HepG2 (cell line): ENCODE data around the gene ABHD12. TPM values are rescaled to one million over a fixed set of nuclear protein-coding genes. Genes with fewer than 3 reads are reported as not detected.

Source experiments
- ATAC-seq: fragments of 200-7000 bp; cut with Tn5 transposase; 3 replicates; pipeline ENCODE4 v1.9.1; 2020; ENCODE audit warnings: mild to moderate bottlenecking, moderate library complexity
- BruUV-seq: library from RNA; stranded (reverse); fragments of 400-500 nt; replicated peaks from 2 replicates; lab custom pipeline; 2021; lab: Mats Ljungman, UMichigan
- CTCF ChIA-PET: fragments of 300-600 bp; formaldehyde crosslinking; extraction: SDS; loops from one replicate; lab custom pipeline; 2021; ENCODE audit warnings: low total read pairs, inconsistent platforms, low intra/inter-chr PET ratio; lab: Yijun Ruan, JAX
- POLR2A ChIA-PET: fragments of 350-600 bp; sonication (Branson Sonifier 250); formaldehyde crosslinking; loops from one replicate; lab custom pipeline; 2020; ENCODE audit warnings: antibody characterized with exemption, inconsistent platforms; lab: Yijun Ruan, JAX
- DNase-seq: peaks from one replicate; pipeline ENCODE4 v3.0.0-alpha.2; 2015; ENCODE audit warnings: low spot score
- FAIRE-seq: peaks from 3 replicates; lab custom pipeline; 2011; peaks lifted over from hg19 to GRCh38; lab: Jason Lieb, UNC
- H2AFZ ChIP-seq: one replicate; pipeline ENCODE4 v1.6.1; 2011; ENCODE audit warnings: low read length, inconsistent platforms
- H3K27ac ChIP-seq: fragments of 300-600 bp; 3 replicates; pipeline ENCODE4 v1.8.0; 2011; ENCODE audit warnings: mixed run types, mild to moderate bottlenecking, mixed read lengths, low read length, inconsistent platforms; ENCODE audit not compliant: insufficient read depth; ENCODE audit errors: extremely low read length
- H3K27me3 ChIP-seq, 2 experiments: fragments of 200-600 bp in 1 of 2; 2 replicates in 1 of 2; 3 replicates in 1 of 2; pipeline versions ENCODE4 v1.6.0 to v1.8.0; 2011; ENCODE audit warnings: low read length in 2 of 2, mild to moderate bottlenecking in 2 of 2, moderate library complexity in 2 of 2, inconsistent platforms in 1 of 2; ENCODE audit not compliant: insufficient read depth in 2 of 2, control insufficient read depth in 1 of 2
- H3K36me3 ChIP-seq, 2 experiments: fragments of 200-600 bp in 1 of 2; replicated peaks in 1 of 2; 2 replicates in 1 of 2; 3 replicates in 1 of 2; pipeline versions ENCODE4 v1.5.1 to v1.8.0; 2011; ENCODE audit warnings: low read length in 2 of 2, inconsistent platforms in 1 of 2; ENCODE audit not compliant: insufficient read depth in 2 of 2, control insufficient read depth in 1 of 2
- H3K4me1 ChIP-seq: 2 replicates; pipeline ENCODE4 v1.5.1; 2012; ENCODE audit warnings: low read length, inconsistent platforms; ENCODE audit not compliant: insufficient read depth
- H3K4me2 ChIP-seq: 2 replicates; pipeline ENCODE4 v1.6.0; 2011; ENCODE audit warnings: low read depth, low read length, inconsistent platforms
- H3K4me3 ChIP-seq, 3 experiments: fragments of 200-600 bp in 1 of 3; sonication (generic), shearing (Covaris generic) in 1 of 3; replicated peaks in 1 of 3; 2 replicates each; pipeline ENCODE4 v1.5.1; 2011 to 2016; ENCODE audit warnings: low read length in 3 of 3, inconsistent platforms in 2 of 3, low read depth in 2 of 3, mild to moderate bottlenecking in 2 of 3, control low read depth in 1 of 3, mixed read lengths in 1 of 3; ENCODE audit not compliant: insufficient read depth in 1 of 3
- H3K79me2 ChIP-seq: one replicate; pipeline ENCODE4 v1.6.1; 2011; ENCODE audit warnings: low read length, inconsistent platforms; ENCODE audit not compliant: insufficient read depth
- H3K9ac ChIP-seq: 2 replicates; pipeline ENCODE4 v1.6.0; 2011; ENCODE audit warnings: mild to moderate bottlenecking, low read depth, low read length, inconsistent platforms; ENCODE audit not compliant: insufficient read depth
- H3K9me3 ChIP-seq: 2 replicates; pipeline ENCODE4 v1.5.1; 2012; ENCODE audit warnings: mild to moderate bottlenecking, low read length
- H4K20me1 ChIP-seq: 2 replicates; pipeline ENCODE4 v1.6.0; 2011; ENCODE audit warnings: inconsistent platforms, mild to moderate bottlenecking, low read length, moderate library complexity; ENCODE audit not compliant: insufficient read depth
- CBFB ChIP-seq: sonication (generic); formaldehyde crosslinking; IDR thresholded peaks from 2 replicates; pipeline ENCODE4 v1.4.0; 2020; ENCODE audit warnings: missing genetic modification reagents
- E2F5 ChIP-seq: sonication (generic); formaldehyde crosslinking; conservative IDR thresholded peaks from 2 replicates; pipeline ENCODE4 v1.4.0; 2020; ENCODE audit warnings: missing genetic modification reagents
- PBX3 ChIP-seq: sonication (generic); formaldehyde crosslinking; IDR thresholded peaks from 2 replicates; pipeline ENCODE4 v1.8.1; 2023; ENCODE audit warnings: missing genetic modification reagents, inconsistent platforms, borderline replicate concordance
- SMARCE1 ChIP-seq: fragments of 450-650 bp; IDR thresholded peaks from 2 replicates; pipeline ENCODE4 v1.6.1; 2017; ENCODE audit warnings: borderline replicate concordance
- TAF15 ChIP-seq: fragments of 200-400 bp; formaldehyde crosslinking; IDR thresholded peaks from one replicate; pipeline ENCODE4 v1.6.1; 2018; ENCODE audit warnings: mild to moderate bottlenecking, low read depth, low read length; ENCODE audit not compliant: poor library complexity, severe bottlenecking
- TARDBP ChIP-seq: sonication (generic); formaldehyde crosslinking; IDR thresholded peaks from 2 replicates; pipeline ENCODE4 v1.8.0; 2022; ENCODE audit warnings: mild to moderate bottlenecking, missing genetic modification reagents
- ZBED4 ChIP-seq: sonication (generic); formaldehyde crosslinking; IDR thresholded peaks from 2 replicates; pipeline ENCODE4 v1.4.0; 2020; ENCODE audit warnings: missing genetic modification reagents, borderline replicate concordance
- WGBS: methylation state at CpG from one replicate; pipeline ENCODE4 v1.1.6; 2017; ENCODE audit warnings: low lambda C conversion rate; 5-methylcytosine and 5-hydroxymethylcytosine counted together
- in situ Hi-C: cut with HindIII; loops from 2 replicates; pipeline ENCODE4 v1.10.0; 2017; ENCODE audit warnings: low pct_unique_long_range_greater_than_20kb; ENCODE audit not compliant: extremely low pct_ligation_motif_present
- intact Hi-C: fragments of 100-400 bp; cut with micrococcal nuclease; formaldehyde crosslinking; loops from one replicate; pipeline ENCODE4 v1.10.0; 2022; ENCODE audit not compliant: unreplicated experiment
- polyA plus RNA-seq, 8 experiments: library from polyadenylated mRNA; depleted of rRNA in 3 of 8; stranded (reverse) in 7 of 8; unstranded in 1 of 8; fragments of >200 nt; fragmentation: Illumina TruSeq in 4 of 8; extraction: Trizol in 4 of 8; gene quantifications; 2 replicates each; pipeline versions ENCODE4 v1.2.1 to v1.2.3, GENCODE V29; 2011 to 2016; ENCODE audit warnings: low read depth in 4 of 8, missing spikeins in 1 of 8, mixed read lengths in 1 of 8; ENCODE audit not compliant: insufficient read depth in 1 of 8
- total RNA-seq, 5 experiments: library from RNA; depleted of rRNA; stranded (reverse); fragments of >200 nt; fragmentation: Illumina TruSeq; extraction: Trizol; gene quantifications; 2 replicates each; pipeline ENCODE4 v1.2.3, GENCODE V29; 2016; ENCODE audit warnings: low read depth in 1 of 5

ABHD12 gene
- total and polyA plus RNA-seq, 2 of the 13 experiments (the other 11 are each of a cell fraction or from before 2014, with no cell fraction given), result 23.5 to 72.1 TPM

- Histone ChIP-seq H3K27ac (no peak overlapping the region), H3K36me3 (no peaks in the 10 kb centered on the region; a peak in 1 of 5 replicates), H3K4me1 (peaks cover 30% of the 10 kb centered on the region; the same call in 1 of the 2 replicates), H3K79me2 (peaks cover 8% of the 10 kb centered on the region), H3K4me2 (no peak overlapping the region), H3K9ac (no peak overlapping the region), H4K20me1 (no peaks in the 10 kb centered on the region), H3K9me3 (no peaks in the 10 kb centered on the region), H3K4me3 (no peak overlapping the region), H3K27me3 (no peaks in the 10 kb centered on the region), H2AFZ (no peak overlapping the region)
- TF ChIP-seq TAF15 (no peak), E2F5 (CRISPR knock-in tag) (no peak), ZBED4 (no peak), SMARCE1 (no peak), CBFB (CRISPR knock-in tag) (no peak), TARDBP (CRISPR knock-in tag) (0 out of 2 replicates have a peak, but pooled peaks have one; percentile 31), PBX3 (CRISPR knock-in tag) (no peak)
- ATAC-seq (peak; percentile 38), FAIRE-seq (peak; percentile 26), DNase-seq (no peak)
- intact Hi-C loops, result no loop called here
- BruUV-seq, result no TSS peak
- POLR2A ChIA-PET, result interaction anchor here (1.3 kb wide), 1 partner anchor 26 kb away, joined by 4 read pairs; the partner anchor contains the start of gene ABHD12
- WGBS, result 96% methylated on average over 2 of the region's 2 CpGs
- in situ Hi-C loops, result no loop called here
- CTCF ChIA-PET, result no interaction called here
Observed at GRCh38 chr20:25364879-25365699, 25.5 kb downstream of the ABHD12 start.
